ENCODE measurements around the gene LSM7.

Gene LSM7

GRCh38 chr19:2338055-2338615 is 9.7 kb upstream of the LSM7 start:
- DNase-seq (ENCODE audit: low spot score): no peak

GRCh38 chr19:2337329-2337707 is 8.9 kb upstream of the LSM7 start:
- peak; percentile 74 for DNase-seq (ENCODE audit: low spot score)

GRCh38 chr19:2336528-2337328 is 8.3 kb upstream of the LSM7 start:
- DNase-seq (ENCODE audit: low spot score): no peak

- DNase-seq (ENCODE audit: low spot score): no peak
These were observed 7.5 kb upstream of the LSM7 start for GRCh38 chr19:2335848-2336247.

- no peak for DNase-seq (ENCODE audit: low spot score)
These were observed 6.8 kb upstream of the LSM7 start for GRCh38 chr19:2334986-2335846.

GRCh38 chr19:2334426-2334825 is 6.0 kb upstream of the LSM7 start:
- no peak for DNase-seq (ENCODE audit: low spot score)

GRCh38 chr19:2333807-2334211 is 5.4 kb upstream of the LSM7 start:
- DNase-seq (ENCODE audit: low spot score): peak; percentile 22

GRCh38 chr19:2333027-2333806 is 4.8 kb upstream of the LSM7 start:
- DNase-seq (ENCODE audit: low spot score): no peak

GRCh38 chr19:2332341-2333026 is 4.1 kb upstream of the LSM7 start:
- DNase-seq (ENCODE audit: low spot score): no peak

GRCh38 chr19:2331601-2332246 is 3.3 kb upstream of the LSM7 start:
- DNase-seq (ENCODE audit: low spot score): peak; percentile 96

- DNase-seq (ENCODE audit: low spot score): no peak
These were observed 2.4 kb upstream of the LSM7 start for GRCh38 chr19:2330632-2331284.

GRCh38 chr19:2330255-2330631 is 1.9 kb upstream of the LSM7 start:
- DNase-seq (ENCODE audit: low spot score): no peak

- DNase-seq (ENCODE audit: low spot score): no peak
These were observed 1.1 kb upstream of the LSM7 start for GRCh38 chr19:2329501-2329916.

GRCh38 chr19:2329149-2329478 is 728 bp upstream of the LSM7 start:
- DNase-seq (ENCODE audit: low spot score): no peak

GRCh38 chr19:2327773-2328400 is 499 bp downstream of the LSM7 start:
- DNase-seq (ENCODE audit: low spot score): peak; percentile 67

GRCh38 chr19:2326699-2327360 is 1.6 kb downstream of the LSM7 start:
- DNase-seq (ENCODE audit: low spot score): peak; percentile 65

GRCh38 chr19:2325281-2326046 is 2.9 kb downstream of the LSM7 start:
- no peak for DNase-seq (ENCODE audit: low spot score)

GRCh38 chr19:2324220-2324948 is 4.0 kb downstream of the LSM7 start:
- no peak for DNase-seq (ENCODE audit: low spot score)

All from pons (tissue), 1 donor.